HepG2 (cell line): ENCODE data around the gene SAAL1. TPM values are rescaled to one million over a fixed set of nuclear protein-coding genes. Genes with fewer than 3 reads are reported as not detected.

Experiments
- ARNT2 ChIP-seq: sonication (generic); formaldehyde crosslinking; IDR thresholded peaks from 2 replicates; pipeline ENCODE4 v1.8.0; 2022; ENCODE audit warnings: mild to moderate bottlenecking, low read depth, missing genetic modification reagents, moderate library complexity
- ETS1 ChIP-seq: sonication (generic); formaldehyde crosslinking; IDR thresholded peaks from 2 replicates; pipeline ENCODE4 v1.4.0; 2020; ENCODE audit warnings: missing genetic modification reagents
- GATA4 ChIP-seq: sonication (generic); IDR thresholded peaks from 2 replicates; pipeline ENCODE4 v1.6.1; 2016; ENCODE audit warnings: antibody characterized with exemption, low read depth, borderline replicate concordance
- HNRNPUL1 ChIP-seq: fragments of 200-400 bp; formaldehyde crosslinking; IDR thresholded peaks from 2 replicates; pipeline ENCODE4 v1.6.1; 2017; ENCODE audit warnings: low read depth, mild to moderate bottlenecking, low read length, moderate library complexity
- KLF13 ChIP-seq: sonication (generic); formaldehyde crosslinking; IDR thresholded peaks from 2 replicates; pipeline ENCODE4 v1.4.0; 2020; ENCODE audit warnings: mild to moderate bottlenecking, missing genetic modification reagents
- KMT2A ChIP-seq: sonication (generic); formaldehyde crosslinking; IDR thresholded peaks from 2 replicates; pipeline ENCODE4 v1.4.0; 2020; ENCODE audit warnings: missing genetic modification reagents
- MTA1 ChIP-seq: sonication (generic); formaldehyde crosslinking; IDR thresholded peaks from 2 replicates; pipeline ENCODE4 v1.4.0; 2020; ENCODE audit warnings: missing genetic modification reagents, mild to moderate bottlenecking, borderline replicate concordance
- RBM22 ChIP-seq: fragments of 200-400 bp; formaldehyde crosslinking; optimal IDR thresholded peaks from 2 replicates; pipeline ENCODE3; 2017; ENCODE audit warnings: mild to moderate bottlenecking, low read length, moderate library complexity
- RFXANK ChIP-seq: IDR thresholded peaks from 2 replicates; pipeline ENCODE4 v1.6.1; 2016
- RXRA ChIP-seq: sonication (generic); formaldehyde crosslinking; IDR thresholded peaks from 2 replicates; pipeline ENCODE4 v1.5.1; 2020; ENCODE audit warnings: missing genetic modification reagents
- SAP130 ChIP-seq: IDR thresholded peaks from 2 replicates; pipeline ENCODE4 v1.6.1; 2016; ENCODE audit warnings: low read depth
- SIN3B ChIP-seq: fragments of 150-350 bp; IDR thresholded peaks from 2 replicates; pipeline ENCODE4 v1.6.1; 2014; ENCODE audit warnings: low read length
- SRF ChIP-seq: IDR thresholded peaks from 2 replicates; pipeline ENCODE4 v1.6.1; 2011; ENCODE audit warnings: mild to moderate bottlenecking, low read depth, low read length, moderate library complexity
- U2AF1 ChIP-seq: fragments of 200-400 bp; formaldehyde crosslinking; optimal IDR thresholded peaks from 2 replicates; pipeline ENCODE3; 2017; ENCODE audit warnings: mild to moderate bottlenecking, low read depth, low read length
- ZNF101 ChIP-seq: sonication (generic); formaldehyde crosslinking; IDR thresholded peaks from 2 replicates; pipeline ENCODE4 v1.4.0; 2020; ENCODE audit warnings: mild to moderate bottlenecking, low read depth, missing genetic modification reagents, borderline replicate concordance
- ZNF292 ChIP-seq: sonication (generic); formaldehyde crosslinking; IDR thresholded peaks from 2 replicates; pipeline ENCODE4 v1.8.1; 2022; ENCODE audit warnings: mild to moderate bottlenecking, low read depth, missing genetic modification reagents, borderline replicate concordance
- ZNF510 ChIP-seq: sonication (generic); formaldehyde crosslinking; IDR thresholded peaks from 2 replicates; pipeline ENCODE4 v1.4.0; 2020; ENCODE audit warnings: low read depth, mild to moderate bottlenecking, missing genetic modification reagents
- ZNF530 ChIP-seq: sonication (generic); formaldehyde crosslinking; IDR thresholded peaks from 2 replicates; pipeline ENCODE4 v1.5.0; 2020; ENCODE audit warnings: low read depth, mild to moderate bottlenecking, missing genetic modification reagents
- ZNF562 ChIP-seq: sonication (generic); formaldehyde crosslinking; IDR thresholded peaks from 2 replicates; pipeline ENCODE4 v1.8.0; 2022; ENCODE audit warnings: missing genetic modification reagents, borderline replicate concordance
- ZNF589 ChIP-seq: sonication (generic); formaldehyde crosslinking; conservative IDR thresholded peaks from 2 replicates; pipeline ENCODE4 v1.8.0; 2022; ENCODE audit warnings: mild to moderate bottlenecking, moderate library complexity, missing genetic modification reagents
- ZNF672 ChIP-seq: sonication (generic); formaldehyde crosslinking; IDR thresholded peaks from 2 replicates; pipeline ENCODE4 v1.8.1; 2022; ENCODE audit warnings: missing genetic modification reagents
- ZNF879 ChIP-seq: sonication (generic); formaldehyde crosslinking; IDR thresholded peaks from 2 replicates; pipeline ENCODE4 v1.8.1; 2023; ENCODE audit warnings: missing genetic modification reagents
- polyA plus RNA-seq, 8 experiments: library from polyadenylated mRNA; depleted of rRNA in 3 of 8; stranded (reverse) in 7 of 8; unstranded in 1 of 8; fragments of >200 nt; fragmentation: Illumina TruSeq in 4 of 8; extraction: Trizol in 4 of 8; gene quantifications; 2 replicates each; pipeline versions ENCODE4 v1.2.1 to v1.2.3, GENCODE V29; 2011 to 2016; ENCODE audit warnings: low read depth in 4 of 8, missing spikeins in 1 of 8, mixed read lengths in 1 of 8; ENCODE audit not compliant: insufficient read depth in 1 of 8
- total RNA-seq, 5 experiments: library from RNA; depleted of rRNA; stranded (reverse); fragments of >200 nt; fragmentation: Illumina TruSeq; extraction: Trizol; gene quantifications; 2 replicates each; pipeline ENCODE4 v1.2.3, GENCODE V29; 2016; ENCODE audit warnings: low read depth in 1 of 5
- TF ChIP-seq, protein P1 (sequence below): sonication (generic); formaldehyde crosslinking; IDR thresholded peaks from 2 replicates; pipeline ENCODE4 v1.4.0; 2020; ENCODE audit warnings: missing genetic modification reagents, borderline replicate concordance
- TF ChIP-seq, protein P2 (sequence below): sonication (generic); formaldehyde crosslinking; IDR thresholded peaks from 2 replicates; pipeline ENCODE4 v1.4.0; 2020; ENCODE audit warnings: missing genetic modification reagents, borderline replicate concordance
- TF ChIP-seq, protein P3 (sequence below): IDR thresholded peaks from 2 replicates; pipeline ENCODE4 v1.6.1; 2016; ENCODE audit warnings: missing compliant biosample characterization, missing genetic modification reagents, borderline replicate concordance

The SAAL1 gene
- total and polyA plus RNA-seq, 2 of the 13 experiments (the other 11 are each of a cell fraction or from before 2014, with no cell fraction given), result 16.5 to 46.0 TPM

GRCh38 chr11:18105802-18106574, at the start of gene SAAL1 (continued):
- TF ChIP-seq, protein P1, sequence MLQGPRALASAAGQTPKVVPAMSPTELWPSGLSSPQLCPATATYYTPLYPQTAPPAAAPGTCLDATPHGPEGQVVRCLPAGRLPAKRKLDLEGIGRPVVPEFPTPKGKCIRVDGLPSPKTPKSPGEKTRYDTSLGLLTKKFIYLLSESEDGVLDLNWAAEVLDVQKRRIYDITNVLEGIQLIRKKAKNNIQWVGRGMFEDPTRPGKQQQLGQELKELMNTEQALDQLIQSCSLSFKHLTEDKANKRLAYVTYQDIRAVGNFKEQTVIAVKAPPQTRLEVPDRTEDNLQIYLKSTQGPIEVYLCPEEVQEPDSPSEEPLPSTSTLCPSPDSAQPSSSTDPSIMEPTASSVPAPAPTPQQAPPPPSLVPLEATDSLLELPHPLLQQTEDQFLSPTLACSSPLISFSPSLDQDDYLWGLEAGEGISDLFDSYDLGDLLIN (CRISPR knock-in tag), result no peak
- TF ChIP-seq ZNF101 (CRISPR knock-in tag), result no peak
- no peak for TF ChIP-seq ZNF672
- peak; percentile 95 for TF ChIP-seq SAP130
- TF ChIP-seq SIN3B, result peak; percentile 54; the same call in 1 of the 2 replicates
- TF ChIP-seq ARNT2 (CRISPR knock-in tag), result peak; percentile 90
- TF ChIP-seq ZNF510, result peak; percentile 33; the same call in 1 of the 2 replicates
- peak; percentile 57; the same call in 1 of the 2 replicates for TF ChIP-seq ZNF879 (CRISPR knock-in tag)
- TF ChIP-seq, protein P2, sequence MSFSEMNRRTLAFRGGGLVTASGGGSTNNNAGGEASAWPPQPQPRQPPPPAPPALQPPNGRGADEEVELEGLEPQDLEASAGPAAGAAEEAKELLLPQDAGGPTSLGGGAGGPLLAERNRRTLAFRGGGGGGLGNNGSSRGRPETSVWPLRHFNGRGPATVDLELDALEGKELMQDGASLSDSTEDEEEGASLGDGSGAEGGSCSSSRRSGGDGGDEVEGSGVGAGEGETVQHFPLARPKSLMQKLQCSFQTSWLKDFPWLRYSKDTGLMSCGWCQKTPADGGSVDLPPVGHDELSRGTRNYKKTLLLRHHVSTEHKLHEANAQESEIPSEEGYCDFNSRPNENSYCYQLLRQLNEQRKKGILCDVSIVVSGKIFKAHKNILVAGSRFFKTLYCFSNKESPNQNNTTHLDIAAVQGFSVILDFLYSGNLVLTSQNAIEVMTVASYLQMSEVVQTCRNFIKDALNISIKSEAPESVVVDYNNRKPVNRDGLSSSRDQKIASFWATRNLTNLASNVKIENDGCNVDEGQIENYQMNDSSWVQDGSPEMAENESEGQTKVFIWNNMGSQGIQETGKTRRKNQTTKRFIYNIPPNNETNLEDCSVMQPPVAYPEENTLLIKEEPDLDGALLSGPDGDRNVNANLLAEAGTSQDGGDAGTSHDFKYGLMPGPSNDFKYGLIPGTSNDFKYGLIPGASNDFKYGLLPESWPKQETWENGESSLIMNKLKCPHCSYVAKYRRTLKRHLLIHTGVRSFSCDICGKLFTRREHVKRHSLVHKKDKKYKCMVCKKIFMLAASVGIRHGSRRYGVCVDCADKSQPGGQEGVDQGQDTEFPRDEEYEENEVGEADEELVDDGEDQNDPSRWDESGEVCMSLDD (CRISPR knock-in tag), result no peak
- peak; percentile 91; the same call in 1 of the 2 replicates for TF ChIP-seq MTA1 (CRISPR knock-in tag)
- TF ChIP-seq SRF, result no peak
- peak; percentile 75 for TF ChIP-seq RXRA (CRISPR knock-in tag)
- TF ChIP-seq U2AF1, result peak; percentile 76
- no peak; the same call in 1 of the 2 replicates for TF ChIP-seq ZNF589
- TF ChIP-seq KLF13 (CRISPR knock-in tag), result no peak
- TF ChIP-seq ZNF530 (CRISPR knock-in tag), result peak; percentile 66; the same call in 1 of the 2 replicates
- peak; percentile 98 for TF ChIP-seq KMT2A (CRISPR knock-in tag)
- peak; percentile 56; the same call in 1 of the 2 replicates for TF ChIP-seq ZNF292 (CRISPR knock-in tag)
- TF ChIP-seq RFXANK, result no peak
- no peak for TF ChIP-seq RBM22
- no peak for TF ChIP-seq HNRNPUL1
- TF ChIP-seq ZNF562, result no peak
- TF ChIP-seq GATA4, result no peak
- no peak for TF ChIP-seq ETS1 (CRISPR knock-in tag)
- TF ChIP-seq, protein P3, sequence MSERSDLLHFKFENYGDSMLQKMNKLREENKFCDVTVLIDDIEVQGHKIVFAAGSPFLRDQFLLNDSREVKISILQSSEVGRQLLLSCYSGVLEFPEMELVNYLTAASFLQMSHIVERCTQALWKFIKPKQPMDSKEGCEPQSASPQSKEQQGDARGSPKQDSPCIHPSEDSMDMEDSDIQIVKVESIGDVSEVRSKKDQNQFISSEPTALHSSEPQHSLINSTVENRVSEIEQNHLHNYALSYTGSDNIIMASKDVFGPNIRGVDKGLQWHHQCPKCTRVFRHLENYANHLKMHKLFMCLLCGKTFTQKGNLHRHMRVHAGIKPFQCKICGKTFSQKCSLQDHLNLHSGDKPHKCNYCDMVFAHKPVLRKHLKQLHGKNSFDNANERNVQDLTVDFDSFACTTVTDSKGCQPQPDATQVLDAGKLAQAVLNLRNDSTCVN, result 0 out of 2 replicates have a peak, but pooled peaks have one; percentile 43
